Fibroblast of lung (primary cell): Measurements from ENCODE around the gene PATJ. TPM values are rescaled to one million over a fixed set of nuclear protein-coding genes. Genes with fewer than 3 reads are reported as not detected.
A peak's percentile ranks its signal among the peaks of the same experiment; 100 is the strongest.

Experiments used
- DNase-seq, 2 donors: peaks; one replicate each; pipeline versions ENCODE4 v3.0.0 to v3.0.0-alpha.2; 2010; ENCODE audit warnings: low read depth in 2 of 2
- H2AFZ ChIP-seq: 2 replicates; pipeline ENCODE4 v1.5.1; 2012; ENCODE audit warnings: low read length, control low read depth, inconsistent platforms
- H3K27ac ChIP-seq: 2 replicates; pipeline ENCODE4 v1.5.1; 2011; ENCODE audit warnings: low read length, control low read depth; ENCODE audit not compliant: insufficient read depth
- H3K27me3 ChIP-seq: 2 replicates; pipeline ENCODE4 v1.5.1; 2011; ENCODE audit warnings: mild to moderate bottlenecking, low read length; ENCODE audit not compliant: control insufficient read depth, insufficient read depth
- H3K36me3 ChIP-seq: 2 replicates; pipeline ENCODE4 v1.5.1; 2011; ENCODE audit warnings: low read length; ENCODE audit not compliant: control insufficient read depth, insufficient read depth
- H3K4me1 ChIP-seq: 2 replicates; pipeline ENCODE4 v1.5.1; 2011; ENCODE audit warnings: low read length; ENCODE audit not compliant: control insufficient read depth, insufficient read depth; ENCODE audit errors: extremely low read depth
- H3K4me2 ChIP-seq: 2 replicates; pipeline ENCODE4 v1.5.1; 2011; ENCODE audit warnings: low read length, control low read depth; ENCODE audit not compliant: insufficient read depth; ENCODE audit errors: extremely low read depth
- H3K4me3 ChIP-seq, 4 experiments: fragments of 200-600 bp in 1 of 4; sonication (generic) in 1 of 4; replicated peaks in 1 of 4; 2 replicates each; pipeline ENCODE4 v1.5.1; 2011 to 2016; ENCODE audit warnings: low read length in 4 of 4, low read depth in 3 of 4, mild to moderate bottlenecking in 3 of 4, control low read depth in 2 of 4, inconsistent platforms in 1 of 4, mixed read lengths in 1 of 4; ENCODE audit not compliant: insufficient read depth in 1 of 4; ENCODE audit errors: control extremely low read depth in 1 of 4
- H3K79me2 ChIP-seq: 2 replicates; pipeline ENCODE4 v1.5.1; 2012; ENCODE audit warnings: mild to moderate bottlenecking, low read length, inconsistent platforms; ENCODE audit not compliant: control insufficient read depth, insufficient read depth
- H3K9ac ChIP-seq: 2 replicates; pipeline ENCODE4 v1.5.1; 2011; ENCODE audit warnings: mild to moderate bottlenecking, low read length, control low read depth; ENCODE audit not compliant: insufficient read depth
- H3K9me3 ChIP-seq: 2 replicates; pipeline ENCODE4 v1.5.1; 2012; ENCODE audit warnings: low read depth, low read length; ENCODE audit not compliant: control insufficient read depth, insufficient read depth
- H4K20me1 ChIP-seq: 2 replicates; pipeline ENCODE4 v1.5.1; 2011; ENCODE audit warnings: low read length; ENCODE audit not compliant: control insufficient read depth, insufficient read depth; ENCODE audit errors: extremely low read depth
- EZH2 ChIP-seq: IDR thresholded peaks from 2 replicates; pipeline ENCODE4 v1.5.1; 2012; ENCODE audit warnings: low read length, control low read depth, mild to moderate bottlenecking; ENCODE audit errors: missing control alignments
- polyA plus RNA-seq, 2 donors: library from polyadenylated mRNA; depleted of rRNA in 1 of 2; stranded (reverse) in 1 of 2; unstranded in 1 of 2; fragments of >200 nt; gene quantifications; 2 replicates each; pipeline ENCODE4 v1.2.1, GENCODE V29; 2011 to 2012; ENCODE audit warnings: missing spikeins in 1 of 2
- total RNA-seq: library from RNA; depleted of rRNA; stranded (reverse); fragments of >200 nt; gene quantifications from 2 replicates; pipeline ENCODE4 v1.2.1, GENCODE V29; 2014
- TF ChIP-seq, protein P1 (sequence below), 2 donors: IDR thresholded peaks in 1 of 2; conservative IDR thresholded peaks in 1 of 2; 1 replicate in 1 of 2; 2 replicates in 1 of 2; pipeline ENCODE4 v1.5.1; 2011 to 2012; ENCODE audit warnings: low read length in 2 of 2, control low read depth in 1 of 2, inconsistent platforms in 1 of 2, low read depth in 1 of 2, mild to moderate bottlenecking in 1 of 2

The PATJ gene
- total and polyA plus RNA-seq, 2 donors (not counting 1 experiment from before 2014, with no cell fraction given): 2.5 to 12.4 TPM

DNA sequence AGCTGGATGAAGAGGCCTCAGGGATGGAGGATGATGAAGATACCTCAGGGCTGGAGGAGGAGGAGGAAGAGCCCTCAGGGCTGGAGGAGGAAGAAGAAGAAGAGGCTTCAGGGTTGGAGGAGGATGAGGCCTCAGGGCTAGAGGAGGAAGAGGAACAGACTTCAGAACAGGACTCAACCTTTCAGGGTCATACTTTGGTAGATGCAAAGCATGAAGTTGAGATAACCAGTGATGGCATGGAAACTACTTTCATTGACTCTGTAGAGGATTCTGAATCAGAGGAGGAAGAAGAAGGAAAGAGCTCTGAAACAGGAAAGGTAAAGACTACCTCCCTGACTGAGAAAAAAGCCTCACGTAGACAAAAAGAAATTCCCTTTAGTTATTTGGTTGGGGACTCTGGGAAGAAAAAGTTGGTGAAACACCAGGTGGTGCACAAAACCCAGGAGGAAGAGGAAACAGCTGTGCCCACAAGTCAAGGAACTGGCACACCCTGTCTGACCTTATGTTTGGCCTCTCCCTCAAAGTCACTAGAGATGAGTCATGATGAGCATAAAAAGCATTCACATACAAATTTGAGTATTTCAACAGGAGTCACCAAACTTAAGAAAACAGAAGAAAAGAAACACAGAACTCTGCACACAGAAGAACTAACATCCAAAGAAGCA, 467.8 kb downstream of the PATJ start:
- no peak for TF ChIP-seq EZH2
- TF ChIP-seq, protein P1, sequence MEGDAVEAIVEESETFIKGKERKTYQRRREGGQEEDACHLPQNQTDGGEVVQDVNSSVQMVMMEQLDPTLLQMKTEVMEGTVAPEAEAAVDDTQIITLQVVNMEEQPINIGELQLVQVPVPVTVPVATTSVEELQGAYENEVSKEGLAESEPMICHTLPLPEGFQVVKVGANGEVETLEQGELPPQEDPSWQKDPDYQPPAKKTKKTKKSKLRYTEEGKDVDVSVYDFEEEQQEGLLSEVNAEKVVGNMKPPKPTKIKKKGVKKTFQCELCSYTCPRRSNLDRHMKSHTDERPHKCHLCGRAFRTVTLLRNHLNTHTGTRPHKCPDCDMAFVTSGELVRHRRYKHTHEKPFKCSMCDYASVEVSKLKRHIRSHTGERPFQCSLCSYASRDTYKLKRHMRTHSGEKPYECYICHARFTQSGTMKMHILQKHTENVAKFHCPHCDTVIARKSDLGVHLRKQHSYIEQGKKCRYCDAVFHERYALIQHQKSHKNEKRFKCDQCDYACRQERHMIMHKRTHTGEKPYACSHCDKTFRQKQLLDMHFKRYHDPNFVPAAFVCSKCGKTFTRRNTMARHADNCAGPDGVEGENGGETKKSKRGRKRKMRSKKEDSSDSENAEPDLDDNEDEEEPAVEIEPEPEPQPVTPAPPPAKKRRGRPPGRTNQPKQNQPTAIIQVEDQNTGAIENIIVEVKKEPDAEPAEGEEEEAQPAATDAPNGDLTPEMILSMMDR (conservative IDR thresholded peaks at IDR 0.05 in 1 of 2, IDR thresholded peaks at IDR 0.05 in 1 of 2; ENCODE audit: low read depth in 1 of 2, low read length in 2 of 2): no peak
- Histone ChIP-seq H3K9me3 (no peaks in the 10 kb centered on the region), H3K27me3 (no peaks in the 10 kb centered on the region), H3K4me2 (no peak overlapping the region), H3K36me3 (no peaks in the 10 kb centered on the region), H3K4me1 (no peaks in the 10 kb centered on the region), H3K4me3 (no peak overlapping the region), H4K20me1 (no peaks in the 10 kb centered on the region), H3K9ac (no peak overlapping the region), H3K79me2 (no peaks in the 10 kb centered on the region), H3K27ac (no peak overlapping the region), H2AFZ (no peak overlapping the region)
- DNase-seq: peak in 1 of 2 donors; percentile 39

DNA sequence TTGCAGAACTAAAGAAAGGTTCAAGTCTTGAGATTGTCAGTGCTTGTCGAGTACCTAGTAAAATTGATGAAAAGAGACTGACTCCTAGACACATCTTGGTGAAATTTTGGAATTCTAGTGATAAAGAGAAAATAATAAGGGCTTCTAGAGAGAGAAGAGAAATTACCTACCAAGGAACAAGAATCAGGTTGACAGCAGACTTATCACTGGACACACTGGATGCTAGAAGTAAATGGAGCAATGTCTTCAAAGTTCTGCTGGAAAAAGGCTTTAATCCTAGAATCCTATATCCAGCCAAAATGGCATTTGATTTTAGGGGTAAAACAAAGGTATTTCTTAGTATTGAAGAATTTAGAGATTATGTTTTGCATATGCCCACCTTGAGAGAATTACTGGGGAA, 468.7 kb downstream of the PATJ start:
- no peak overlapping the region for H3K9ac ChIP-seq
- no peak for DNase-seq
- H3K79me2 ChIP-seq: no peaks in the 10 kb centered on the region

DNA sequence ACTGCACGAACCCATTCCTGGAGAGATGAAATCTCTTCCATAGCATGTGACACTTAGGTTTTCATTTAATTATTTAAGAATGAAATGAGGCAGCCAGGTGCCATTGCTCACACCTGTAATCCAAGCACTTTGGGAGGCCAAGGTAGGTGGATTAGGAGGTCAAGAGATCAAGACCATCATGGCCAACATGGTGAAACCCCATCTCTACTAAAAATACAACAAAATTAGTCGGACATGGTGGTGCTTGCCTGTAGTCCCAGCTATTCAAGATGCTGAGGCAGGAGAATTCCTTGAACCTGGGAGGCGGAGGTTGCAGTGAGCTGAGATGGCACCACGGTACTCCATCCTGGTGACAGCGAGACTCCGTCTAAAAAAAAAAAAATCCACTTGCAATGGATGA, 470.1 kb downstream of the PATJ start:
- TF ChIP-seq, protein P1 (conservative IDR thresholded peaks at IDR 0.05 in 1 of 2, IDR thresholded peaks at IDR 0.05 in 1 of 2; ENCODE audit: low read depth in 1 of 2, low read length in 2 of 2): no peak
- no peak for TF ChIP-seq EZH2
- Histone ChIP-seq H3K79me2 (no peaks in the 10 kb centered on the region), H3K36me3 (no peaks in the 10 kb centered on the region), H3K4me3 (no peak overlapping the region), H3K4me2 (no peak overlapping the region), H4K20me1 (no peaks in the 10 kb centered on the region), H3K27ac (no peak overlapping the region), H3K27me3 (no peaks in the 10 kb centered on the region), H3K9me3 (no peaks in the 10 kb centered on the region), H2AFZ (no peak overlapping the region), H3K9ac (no peak overlapping the region), H3K4me1 (no peaks in the 10 kb centered on the region)
- DNase-seq: no peak

More for the DNA sequence above, 468.7 kb downstream of the PATJ start:
- Histone ChIP-seq H3K4me1 (no peaks in the 10 kb centered on the region), H3K9me3 (no peaks in the 10 kb centered on the region), H3K4me2 (no peak overlapping the region), H3K4me3 (no peak overlapping the region), H2AFZ (no peak overlapping the region), H4K20me1 (no peaks in the 10 kb centered on the region), H3K36me3 (no peaks in the 10 kb centered on the region), H3K27me3 (no peaks in the 10 kb centered on the region), H3K27ac (no peak overlapping the region)
- TF ChIP-seq EZH2: no peak
- TF ChIP-seq, protein P1 (conservative IDR thresholded peaks at IDR 0.05 in 1 of 2, IDR thresholded peaks at IDR 0.05 in 1 of 2; ENCODE audit: low read depth in 1 of 2, low read length in 2 of 2): no peak
